Neural cell (in vitro differentiated cells): Measurements from ENCODE around the gene PODN.

Experiments used
- CTCF ChIP-seq: fragments of 450-650 bp; IDR thresholded peaks from 2 replicates; pipeline ENCODE4 v1.5.1; 2014; ENCODE audit warnings: antibody characterized with exemption, mild to moderate bottlenecking, moderate library complexity; ENCODE audit not compliant: poor library complexity, severe bottlenecking
- EP300 ChIP-seq: fragments of 450-650 bp; conservative IDR thresholded peaks from 2 replicates; pipeline ENCODE4 v1.6.1; 2014; ENCODE audit warnings: antibody characterized with exemption, mild to moderate bottlenecking, moderate library complexity; ENCODE audit not compliant: poor library complexity, severe bottlenecking
- SMC3 ChIP-seq: fragments of 450-650 bp; conservative IDR thresholded peaks from 2 replicates; pipeline ENCODE4 v1.6.1; 2014; ENCODE audit warnings: antibody characterized with exemption, mild to moderate bottlenecking, moderate library complexity; ENCODE audit not compliant: poor library complexity

DNA sequence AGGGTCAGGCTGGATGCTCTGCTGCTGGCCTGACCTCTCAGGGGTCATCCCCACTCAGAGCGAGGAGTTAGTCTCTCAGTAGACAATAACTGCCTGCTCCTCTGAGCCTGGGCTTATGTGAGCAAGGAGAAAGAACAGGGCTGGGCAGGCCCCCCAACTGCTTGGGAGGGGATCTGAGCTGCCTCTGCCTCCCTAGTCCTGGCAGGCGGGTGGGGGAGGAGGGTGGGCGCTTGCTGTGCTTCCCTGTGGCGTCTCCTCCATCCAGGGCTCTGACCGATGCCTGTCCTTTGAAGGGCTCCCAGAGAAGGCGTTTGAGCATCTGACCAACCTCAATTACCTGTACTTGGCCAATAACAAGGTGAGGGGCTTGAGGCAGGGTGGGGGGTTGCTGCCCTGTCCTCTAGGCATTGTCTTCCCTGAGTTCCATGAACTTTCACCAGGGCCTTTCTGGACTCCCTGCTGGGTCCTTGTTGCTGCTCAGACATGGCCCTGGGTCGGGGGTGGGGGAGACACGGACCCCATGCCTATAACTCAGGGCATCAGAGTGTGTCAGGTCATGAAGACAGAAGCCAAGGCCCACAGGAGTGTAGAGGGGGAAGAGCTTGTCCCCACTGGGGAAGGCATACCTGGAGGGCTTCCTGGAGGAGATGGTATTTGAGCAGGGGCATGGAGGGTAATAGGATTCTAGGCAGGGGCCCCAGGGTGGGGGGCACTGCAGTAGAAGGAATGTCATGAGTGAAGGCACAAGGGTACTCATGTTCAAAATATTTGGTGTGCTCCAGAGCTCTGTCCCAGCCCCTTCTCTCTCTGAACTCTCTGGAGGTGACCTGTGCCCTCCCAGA lies 12.5 kb downstream of the PODN start:
- TF ChIP-seq EP300 (no peak), CTCF (no peak), SMC3 (no peak)
